Left forelimb (tissue), 1 donor: ENCODE data around the gene CREG2.

Experiments used
- DNase-seq: peaks from one replicate; pipeline ENCODE4 v3.0.0-alpha.2; 2018; ENCODE audit warnings: low spot score

The CREG2 gene

GRCh38 chr2:101409699-101410098 is 22.4 kb upstream of the CREG2 start:
- no peak for DNase-seq

GRCh38 chr2:101408925-101409324 is 21.6 kb upstream of the CREG2 start:
- no peak for DNase-seq

GRCh38 chr2:101405351-101405899 is 18.1 kb upstream of the CREG2 start:
- DNase-seq, result no peak

GRCh38 chr2:101403745-101404144 is 16.4 kb upstream of the CREG2 start:
- DNase-seq, result no peak

- no peak for DNase-seq
These were observed 15.3 kb upstream of the CREG2 start for GRCh38 chr2:101402630-101403029.

- no peak for DNase-seq
These were observed 14.6 kb upstream of the CREG2 start for GRCh38 chr2:101401906-101402305.

GRCh38 chr2:101401326-101401665 is 14.0 kb upstream of the CREG2 start:
- no peak for DNase-seq

GRCh38 chr2:101400506-101401325 is 13.4 kb upstream of the CREG2 start:
- no peak for DNase-seq

GRCh38 chr2:101400048-101400447 is 12.7 kb upstream of the CREG2 start:
- DNase-seq, result no peak

- DNase-seq, result no peak
These were observed 11.9 kb upstream of the CREG2 start for GRCh38 chr2:101399021-101399799.

GRCh38 chr2:101398116-101398821 is 11.0 kb upstream of the CREG2 start:
- no peak for DNase-seq

GRCh38 chr2:101396316-101396717 is 9.0 kb upstream of the CREG2 start:
- no peak for DNase-seq

GRCh38 chr2:101395545-101396315 is 8.4 kb upstream of the CREG2 start:
- no peak for DNase-seq

- no peak for DNase-seq
These were observed 929 bp upstream of the CREG2 start for GRCh38 chr2:101388232-101388631.

GRCh38 chr2:101386599-101387150 is 628 bp downstream of the CREG2 start:
- DNase-seq, result no peak

GRCh38 chr2:101383016-101383541 is 4.2 kb downstream of the CREG2 start:
- no peak for DNase-seq

- DNase-seq, result no peak
These were observed 4.9 kb downstream of the CREG2 start for GRCh38 chr2:101382442-101382841.

- no peak for DNase-seq
These were observed 6.9 kb downstream of the CREG2 start for GRCh38 chr2:101380376-101380775.

- DNase-seq, result no peak
These were observed 8.2 kb downstream of the CREG2 start for GRCh38 chr2:101379091-101379490.

GRCh38 chr2:101375653-101376052 is 11.7 kb downstream of the CREG2 start:
- no peak for DNase-seq
